HepG2 (cell line): ENCODE data around the gene MALRD1. TPM values are rescaled to one million over a fixed set of nuclear protein-coding genes. Genes with fewer than 3 reads are reported as not detected.

Experiments used
- ATAC-seq: fragments of 200-7000 bp; cut with Tn5 transposase; 3 replicates; pipeline ENCODE4 v1.9.1; 2020; ENCODE audit warnings: mild to moderate bottlenecking, moderate library complexity
- BruUV-seq: library from RNA; stranded (reverse); fragments of 400-500 nt; replicated peaks from 2 replicates; lab custom pipeline; 2021; lab: Mats Ljungman, UMichigan
- CTCF ChIA-PET: fragments of 300-600 bp; formaldehyde crosslinking; extraction: SDS; loops from one replicate; lab custom pipeline; 2021; ENCODE audit warnings: low total read pairs, inconsistent platforms, low intra/inter-chr PET ratio; lab: Yijun Ruan, JAX
- POLR2A ChIA-PET: fragments of 350-600 bp; sonication (Branson Sonifier 250); formaldehyde crosslinking; loops from one replicate; lab custom pipeline; 2020; ENCODE audit warnings: antibody characterized with exemption, inconsistent platforms; lab: Yijun Ruan, JAX
- DNase-seq: peaks from one replicate; pipeline ENCODE4 v3.0.0-alpha.2; 2015; ENCODE audit warnings: low spot score
- FAIRE-seq: peaks from 3 replicates; lab custom pipeline; 2011; peaks lifted over from hg19 to GRCh38; lab: Jason Lieb, UNC
- H2AFZ ChIP-seq: one replicate; pipeline ENCODE4 v1.6.1; 2011; ENCODE audit warnings: low read length, inconsistent platforms
- H3K27ac ChIP-seq: fragments of 300-600 bp; 3 replicates; pipeline ENCODE4 v1.8.0; 2011; ENCODE audit warnings: mixed run types, mild to moderate bottlenecking, mixed read lengths, low read length, inconsistent platforms; ENCODE audit not compliant: insufficient read depth; ENCODE audit errors: extremely low read length
- H3K27me3 ChIP-seq, 2 experiments: fragments of 200-600 bp in 1 of 2; 2 replicates in 1 of 2; 3 replicates in 1 of 2; pipeline versions ENCODE4 v1.6.0 to v1.8.0; 2011; ENCODE audit warnings: low read length in 2 of 2, mild to moderate bottlenecking in 2 of 2, moderate library complexity in 2 of 2, inconsistent platforms in 1 of 2; ENCODE audit not compliant: insufficient read depth in 2 of 2, control insufficient read depth in 1 of 2
- H3K36me3 ChIP-seq, 2 experiments: fragments of 200-600 bp in 1 of 2; replicated peaks in 1 of 2; 2 replicates in 1 of 2; 3 replicates in 1 of 2; pipeline versions ENCODE4 v1.5.1 to v1.8.0; 2011; ENCODE audit warnings: low read length in 2 of 2, inconsistent platforms in 1 of 2; ENCODE audit not compliant: insufficient read depth in 2 of 2, control insufficient read depth in 1 of 2
- H3K4me1 ChIP-seq: 2 replicates; pipeline ENCODE4 v1.5.1; 2012; ENCODE audit warnings: low read length, inconsistent platforms; ENCODE audit not compliant: insufficient read depth
- H3K4me2 ChIP-seq: 2 replicates; pipeline ENCODE4 v1.6.0; 2011; ENCODE audit warnings: low read depth, low read length, inconsistent platforms
- H3K4me3 ChIP-seq, 3 experiments: fragments of 200-600 bp in 1 of 3; sonication (generic), shearing (Covaris generic) in 1 of 3; replicated peaks in 1 of 3; 2 replicates each; pipeline ENCODE4 v1.5.1; 2011 to 2016; ENCODE audit warnings: low read length in 3 of 3, inconsistent platforms in 2 of 3, low read depth in 2 of 3, mild to moderate bottlenecking in 2 of 3, control low read depth in 1 of 3, mixed read lengths in 1 of 3; ENCODE audit not compliant: insufficient read depth in 1 of 3
- H3K79me2 ChIP-seq: one replicate; pipeline ENCODE4 v1.6.1; 2011; ENCODE audit warnings: low read length, inconsistent platforms; ENCODE audit not compliant: insufficient read depth
- H3K9ac ChIP-seq: 2 replicates; pipeline ENCODE4 v1.6.0; 2011; ENCODE audit warnings: mild to moderate bottlenecking, low read depth, low read length, inconsistent platforms; ENCODE audit not compliant: insufficient read depth
- H3K9me3 ChIP-seq: 2 replicates; pipeline ENCODE4 v1.5.1; 2012; ENCODE audit warnings: mild to moderate bottlenecking, low read length
- H4K20me1 ChIP-seq: 2 replicates; pipeline ENCODE4 v1.6.0; 2011; ENCODE audit warnings: inconsistent platforms, mild to moderate bottlenecking, low read length, moderate library complexity; ENCODE audit not compliant: insufficient read depth
- ATAD3A ChIP-seq: sonication (generic); formaldehyde crosslinking; IDR thresholded peaks from 2 replicates; pipeline ENCODE4 v1.4.0; 2020; ENCODE audit warnings: missing genetic modification reagents
- MZF1 ChIP-seq: sonication (generic); formaldehyde crosslinking; IDR thresholded peaks from 2 replicates; pipeline ENCODE4 v1.8.1; 2023; ENCODE audit warnings: mild to moderate bottlenecking, missing genetic modification reagents, borderline replicate concordance
- RAD51 ChIP-seq: fragments of 450-650 bp; IDR thresholded peaks from 2 replicates; pipeline ENCODE4 v1.6.1; 2016; ENCODE audit warnings: borderline replicate concordance
- RBM39 ChIP-seq: fragments of 200-400 bp; formaldehyde crosslinking; IDR thresholded peaks from one replicate; pipeline ENCODE4 v1.6.1; 2018; ENCODE audit warnings: antibody characterized with exemption, mild to moderate bottlenecking, low read depth, low read length; ENCODE audit not compliant: poor library complexity, severe bottlenecking
- ZNF619 ChIP-seq: sonication (generic); formaldehyde crosslinking; IDR thresholded peaks from 2 replicates; pipeline ENCODE4 v1.4.0; 2020; ENCODE audit warnings: mild to moderate bottlenecking, missing genetic modification reagents
- ZNF883 ChIP-seq: sonication (generic); formaldehyde crosslinking; IDR thresholded peaks from 2 replicates; pipeline ENCODE4 v1.5.1; 2020; ENCODE audit warnings: mild to moderate bottlenecking, missing genetic modification reagents; ENCODE audit errors: not compliant biosample characterization
- WGBS: methylation state at CpG from one replicate; pipeline ENCODE4 v1.1.6; 2017; ENCODE audit warnings: low lambda C conversion rate; 5-methylcytosine and 5-hydroxymethylcytosine counted together
- in situ Hi-C: cut with HindIII; loops from 2 replicates; pipeline ENCODE4 v1.10.0; 2017; ENCODE audit warnings: low pct_unique_long_range_greater_than_20kb; ENCODE audit not compliant: extremely low pct_ligation_motif_present
- intact Hi-C: fragments of 100-400 bp; cut with micrococcal nuclease; formaldehyde crosslinking; loops from one replicate; pipeline ENCODE4 v1.10.0; 2022; ENCODE audit not compliant: unreplicated experiment
- polyA plus RNA-seq, 8 experiments: library from polyadenylated mRNA; depleted of rRNA in 3 of 8; stranded (reverse) in 7 of 8; unstranded in 1 of 8; fragments of >200 nt; fragmentation: Illumina TruSeq in 4 of 8; extraction: Trizol in 4 of 8; gene quantifications; 2 replicates each; pipeline versions ENCODE4 v1.2.1 to v1.2.3, GENCODE V29; 2011 to 2016; ENCODE audit warnings: low read depth in 4 of 8, missing spikeins in 1 of 8, mixed read lengths in 1 of 8; ENCODE audit not compliant: insufficient read depth in 1 of 8
- total RNA-seq, 5 experiments: library from RNA; depleted of rRNA; stranded (reverse); fragments of >200 nt; fragmentation: Illumina TruSeq; extraction: Trizol; gene quantifications; 2 replicates each; pipeline ENCODE4 v1.2.3, GENCODE V29; 2016; ENCODE audit warnings: low read depth in 1 of 5
- TF ChIP-seq, protein P1 (sequence below): sonication (generic); formaldehyde crosslinking; IDR thresholded peaks from 2 replicates; pipeline ENCODE4 v1.4.0; 2020; ENCODE audit warnings: missing genetic modification reagents

The MALRD1 gene
- total and polyA plus RNA-seq, 2 of the 13 experiments (the other 11 are each of a cell fraction or from before 2014, with no cell fraction given): 5.7 to 15.4 TPM

DNA sequence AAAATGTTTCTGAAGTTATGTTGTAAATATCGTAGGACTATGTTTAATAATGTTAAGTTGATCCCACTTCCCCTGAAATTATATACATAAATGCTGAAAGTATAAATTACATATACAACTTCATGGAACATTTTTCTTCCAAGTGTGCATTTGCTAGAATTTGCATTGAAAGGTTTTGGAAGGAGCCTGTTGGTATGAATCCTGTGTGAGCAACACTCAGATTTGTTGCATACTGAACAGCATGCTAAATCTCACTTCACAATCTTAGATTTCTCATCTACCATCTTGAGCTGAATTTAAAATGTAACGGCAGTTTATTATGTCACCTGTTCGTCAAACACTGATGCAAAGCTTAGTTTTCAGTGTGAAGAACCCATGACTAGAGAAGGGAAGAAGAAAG lies 172.6 kb downstream of the MALRD1 start:
- Histone ChIP-seq H3K4me3 (no peak overlapping the region), H3K9ac (no peak overlapping the region), H3K4me2 (no peak overlapping the region), H3K27ac (no peak overlapping the region), H4K20me1 (no peaks in the 10 kb centered on the region), H3K4me1 (no peaks in the 10 kb centered on the region), H3K36me3 (no peaks in the 10 kb centered on the region), H3K9me3 (no peaks in the 10 kb centered on the region), H3K79me2 (no peaks in the 10 kb centered on the region), H2AFZ (no peak overlapping the region), H3K27me3 (no peaks in the 10 kb centered on the region; a peak in 1 of 5 replicates)
- no peak for FAIRE-seq
- no peak for ATAC-seq
- 0% methylated on average over 3 of the region's 3 CpGs for WGBS
- no TSS peak for BruUV-seq
- ChIA-PET POLR2A (no interaction called here), CTCF (no interaction called here)
- intact Hi-C loops: no loop called here
- TF ChIP-seq MZF1 (CRISPR knock-in tag) (no peak), ZNF619 (CRISPR knock-in tag) (no peak)
- in situ Hi-C loops: no loop called here
- no peak for DNase-seq

DNA sequence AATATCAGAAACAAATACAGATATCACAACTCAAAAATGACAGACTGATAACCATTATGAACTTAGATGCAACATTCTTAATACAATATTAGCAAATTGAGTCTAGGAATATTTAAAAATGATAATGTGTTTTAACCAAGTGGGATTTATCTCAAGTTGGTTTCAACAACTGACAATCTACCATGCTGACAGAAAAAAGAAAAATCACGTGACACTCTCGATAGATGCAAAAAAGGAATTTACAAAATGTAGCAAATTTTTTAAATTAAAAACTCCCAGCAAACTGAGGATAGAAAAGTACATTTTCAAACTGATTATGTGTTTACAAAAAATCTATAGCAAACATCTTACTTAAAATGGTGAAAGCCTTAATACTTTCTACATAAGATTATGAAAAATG lies 177.4 kb downstream of the MALRD1 start:
- no peak overlapping the region for H3K4me2 ChIP-seq
- H3K9me3 ChIP-seq: peaks cover 12% of the 10 kb centered on the region
- H3K36me3 ChIP-seq: no peaks in the 10 kb centered on the region
- 1% methylated on average over 2 of the region's 2 CpGs for WGBS
- no TSS peak for BruUV-seq
- CTCF ChIA-PET: no interaction called here
- no peak overlapping the region for H2AFZ ChIP-seq
- in situ Hi-C loops: no loop called here
- H3K9ac ChIP-seq: no peak overlapping the region
- TF ChIP-seq, protein P1, sequence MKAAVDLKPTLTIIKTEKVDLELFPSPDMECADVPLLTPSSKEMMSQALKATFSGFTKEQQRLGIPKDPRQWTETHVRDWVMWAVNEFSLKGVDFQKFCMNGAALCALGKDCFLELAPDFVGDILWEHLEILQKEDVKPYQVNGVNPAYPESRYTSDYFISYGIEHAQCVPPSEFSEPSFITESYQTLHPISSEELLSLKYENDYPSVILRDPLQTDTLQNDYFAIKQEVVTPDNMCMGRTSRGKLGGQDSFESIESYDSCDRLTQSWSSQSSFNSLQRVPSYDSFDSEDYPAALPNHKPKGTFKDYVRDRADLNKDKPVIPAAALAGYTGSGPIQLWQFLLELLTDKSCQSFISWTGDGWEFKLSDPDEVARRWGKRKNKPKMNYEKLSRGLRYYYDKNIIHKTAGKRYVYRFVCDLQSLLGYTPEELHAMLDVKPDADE: no peak
- TF ChIP-seq ZNF883 (CRISPR knock-in tag) (no peak), ATAD3A (CRISPR knock-in tag) (no peak), RAD51 (peak; percentile 62; the same call in 1 of the 2 replicates), RBM39 (no peak)
- no peaks in the 10 kb centered on the region for H3K4me1 ChIP-seq
- FAIRE-seq: no peak
- H3K4me3 ChIP-seq: no peak overlapping the region
- H4K20me1 ChIP-seq: no peaks in the 10 kb centered on the region
- no peak for DNase-seq
- ATAC-seq: no peak
- no peaks in the 10 kb centered on the region for H3K27me3 ChIP-seq
- H3K79me2 ChIP-seq: no peaks in the 10 kb centered on the region
- H3K27ac ChIP-seq: no peak overlapping the region
- POLR2A ChIA-PET: no interaction called here
- intact Hi-C loops: no loop called here
